ENCODE measurements around the gene PPP1R3F.
A peak's percentile ranks its signal among the peaks of the same experiment; 100 is the strongest.

The PPP1R3F gene

DNA sequence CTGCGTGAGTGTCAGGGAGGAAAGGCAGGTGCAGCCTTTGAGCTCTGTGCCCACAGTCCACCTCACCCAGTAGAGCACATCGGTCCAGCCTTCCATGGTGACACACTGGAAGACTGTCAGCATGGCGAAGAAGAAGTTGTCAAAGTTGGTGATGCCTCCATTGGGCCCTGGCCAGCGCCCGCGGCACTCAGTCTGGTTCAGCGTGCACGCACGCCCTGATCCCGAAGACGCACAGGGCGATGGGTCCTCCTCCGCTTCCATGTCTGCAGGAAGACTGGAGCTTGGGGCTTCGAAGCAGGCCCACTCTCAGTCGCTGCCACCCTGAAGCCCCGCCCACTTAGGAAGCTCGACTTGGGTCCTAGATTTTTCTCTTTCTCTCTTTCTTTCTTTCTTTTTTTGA lies 41.4 kb upstream of the PPP1R3F start:
- H3K4me3 ChIP-seq (replicated peaks in 1 of 2; ENCODE audit: low read depth in 2 of 2, low read length in 2 of 2): no peak overlapping the region
- no peak for DNase-seq (ENCODE audit: low read depth in 2 of 2)
- TF ChIP-seq, protein P1, sequence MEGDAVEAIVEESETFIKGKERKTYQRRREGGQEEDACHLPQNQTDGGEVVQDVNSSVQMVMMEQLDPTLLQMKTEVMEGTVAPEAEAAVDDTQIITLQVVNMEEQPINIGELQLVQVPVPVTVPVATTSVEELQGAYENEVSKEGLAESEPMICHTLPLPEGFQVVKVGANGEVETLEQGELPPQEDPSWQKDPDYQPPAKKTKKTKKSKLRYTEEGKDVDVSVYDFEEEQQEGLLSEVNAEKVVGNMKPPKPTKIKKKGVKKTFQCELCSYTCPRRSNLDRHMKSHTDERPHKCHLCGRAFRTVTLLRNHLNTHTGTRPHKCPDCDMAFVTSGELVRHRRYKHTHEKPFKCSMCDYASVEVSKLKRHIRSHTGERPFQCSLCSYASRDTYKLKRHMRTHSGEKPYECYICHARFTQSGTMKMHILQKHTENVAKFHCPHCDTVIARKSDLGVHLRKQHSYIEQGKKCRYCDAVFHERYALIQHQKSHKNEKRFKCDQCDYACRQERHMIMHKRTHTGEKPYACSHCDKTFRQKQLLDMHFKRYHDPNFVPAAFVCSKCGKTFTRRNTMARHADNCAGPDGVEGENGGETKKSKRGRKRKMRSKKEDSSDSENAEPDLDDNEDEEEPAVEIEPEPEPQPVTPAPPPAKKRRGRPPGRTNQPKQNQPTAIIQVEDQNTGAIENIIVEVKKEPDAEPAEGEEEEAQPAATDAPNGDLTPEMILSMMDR (IDR thresholded peaks at IDR 0.05; ENCODE audit: low read depth, low read length): no peak

DNA sequence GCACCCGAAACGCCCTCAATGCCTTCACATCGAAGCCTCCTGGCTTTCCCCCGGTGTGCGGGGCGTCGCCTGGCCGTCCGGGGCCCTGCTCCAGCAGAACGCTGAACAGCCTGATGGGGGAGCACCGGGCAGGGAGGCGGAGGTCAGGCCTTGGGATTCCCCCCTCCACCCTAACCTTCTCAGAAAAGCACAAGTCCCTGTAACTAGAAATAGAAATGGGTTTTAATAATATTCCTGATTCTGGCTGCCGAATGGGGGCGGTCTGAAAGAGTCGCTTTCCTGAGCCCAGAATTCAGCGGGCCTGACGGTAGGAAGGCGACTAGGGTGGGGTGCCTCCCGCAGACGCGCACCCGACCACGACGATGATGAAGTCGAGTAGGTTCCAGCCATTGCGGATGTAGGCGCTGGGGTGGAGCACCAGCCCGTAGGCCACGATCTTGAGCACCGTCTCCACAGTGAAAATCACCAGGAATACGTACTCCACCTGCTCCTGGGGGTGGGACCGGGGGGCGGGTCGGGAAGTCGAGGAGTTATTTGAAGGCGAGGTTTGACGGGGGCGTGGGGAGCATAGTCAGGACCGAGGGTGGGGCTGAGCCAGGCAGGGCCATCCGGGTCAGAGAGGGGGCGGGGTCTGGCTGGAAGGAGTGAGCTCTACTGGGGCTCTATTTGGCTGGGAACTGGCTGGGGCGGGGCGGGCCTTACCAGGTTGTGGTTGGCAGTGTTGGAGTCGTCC lies 38.9 kb upstream of the PPP1R3F start:
- H3K4me3 ChIP-seq (replicated peaks in 1 of 2; ENCODE audit: low read depth in 2 of 2, low read length in 2 of 2): peak overlapping the region in 1 of 2 donors; percentile 4
- TF ChIP-seq, protein P1 (IDR thresholded peaks at IDR 0.05; ENCODE audit: low read depth, low read length): peak; percentile 13
- no peak for DNase-seq (ENCODE audit: low read depth in 2 of 2)

DNA sequence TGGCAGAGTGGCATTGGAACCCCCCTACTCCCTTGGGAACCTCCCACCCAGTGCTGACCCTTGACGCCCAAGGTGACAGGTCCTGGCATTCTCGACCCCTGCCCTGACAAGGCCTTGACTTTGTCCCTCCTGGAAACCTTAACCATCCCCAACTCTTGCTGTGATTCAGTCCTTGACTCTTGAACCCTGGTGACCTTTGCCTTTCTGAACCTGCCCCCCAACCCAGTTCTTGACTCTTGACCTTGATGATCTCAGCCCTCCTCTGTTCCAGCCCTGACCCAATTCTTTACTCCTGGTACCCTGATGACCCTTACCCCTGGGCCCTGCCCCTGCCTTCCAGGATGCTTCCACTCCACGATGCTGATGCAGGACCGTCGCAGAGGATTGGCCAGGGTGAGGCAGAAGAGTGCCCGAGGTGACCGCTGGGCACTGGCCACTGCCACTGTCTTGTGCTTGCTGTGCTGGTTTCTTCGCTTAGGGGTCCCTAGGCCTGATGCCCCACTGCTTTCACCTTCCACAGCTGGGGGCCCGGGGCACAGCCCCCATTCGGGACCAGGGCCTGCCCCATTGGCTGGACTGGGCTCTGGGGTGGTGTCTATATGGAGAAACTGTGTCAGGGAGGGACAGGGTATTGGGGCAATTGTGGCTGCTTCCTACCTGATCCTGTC lies 38.1 kb upstream of the PPP1R3F start:
- DNase-seq (ENCODE audit: low read depth in 2 of 2): no peak
- H3K4me3 ChIP-seq (replicated peaks in 1 of 2; ENCODE audit: low read depth in 2 of 2, low read length in 2 of 2): no peak overlapping the region
- TF ChIP-seq, protein P1 (IDR thresholded peaks at IDR 0.05; ENCODE audit: low read depth, low read length): no peak

DNA sequence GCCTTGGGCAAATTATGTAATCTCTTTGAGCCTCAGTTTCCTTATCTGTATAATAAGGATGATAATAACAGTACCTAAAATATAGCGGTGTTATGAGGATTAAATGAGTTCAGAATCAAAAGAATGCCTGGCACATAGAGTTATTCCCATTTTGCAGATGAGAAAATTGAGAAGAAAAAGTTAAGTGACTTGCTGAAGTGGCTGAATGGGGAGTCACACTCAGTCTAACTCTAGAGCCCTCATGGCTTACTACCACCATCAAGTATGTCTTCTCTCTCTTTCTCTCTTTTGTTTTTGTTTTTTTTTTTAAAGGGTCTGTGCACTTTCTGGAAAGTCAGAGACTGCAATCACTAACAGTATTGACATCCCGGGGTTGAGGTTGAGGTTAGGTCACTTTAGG lies 37.1 kb upstream of the PPP1R3F start:
- DNase-seq (ENCODE audit: low read depth in 2 of 2): no peak
- TF ChIP-seq, protein P1 (IDR thresholded peaks at IDR 0.05; ENCODE audit: low read depth, low read length): no peak
- no peak overlapping the region for H3K4me3 ChIP-seq (replicated peaks in 1 of 2; ENCODE audit: low read depth in 2 of 2, low read length in 2 of 2)

DNA sequence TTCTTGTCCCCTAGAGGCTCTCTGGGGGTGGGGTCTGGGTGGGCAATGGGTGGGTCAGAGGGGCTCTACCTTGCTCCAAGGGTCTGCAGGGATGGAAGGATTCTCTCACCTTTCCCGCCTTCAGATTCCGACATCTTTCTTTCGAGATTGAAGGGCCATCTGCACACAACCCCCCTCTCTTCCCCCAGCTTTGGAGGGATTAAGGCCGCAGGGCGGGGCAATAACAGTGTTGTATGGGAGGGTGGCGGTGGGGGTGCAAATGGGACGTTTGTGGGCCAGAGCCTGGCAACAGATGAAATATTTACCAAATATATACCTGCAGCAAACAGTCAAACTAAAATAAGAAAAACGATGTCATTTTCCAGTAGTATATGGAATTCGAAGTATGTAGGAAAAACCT lies 36.4 kb upstream of the PPP1R3F start, which contains the start of gene CACNA1F:
Gene CACNA1F (minus strand): TSS at position 165 of the 400 bp plus-strand sequence. CDS start 31 bp downstream, at position 134.
- TF ChIP-seq, protein P1 (IDR thresholded peaks at IDR 0.05; ENCODE audit: low read depth, low read length): no peak
- no peak for DNase-seq (ENCODE audit: low read depth in 2 of 2)
- H3K4me3 ChIP-seq (replicated peaks in 1 of 2; ENCODE audit: low read depth in 2 of 2, low read length in 2 of 2): no peak within 1 kb of the TSS

DNA sequence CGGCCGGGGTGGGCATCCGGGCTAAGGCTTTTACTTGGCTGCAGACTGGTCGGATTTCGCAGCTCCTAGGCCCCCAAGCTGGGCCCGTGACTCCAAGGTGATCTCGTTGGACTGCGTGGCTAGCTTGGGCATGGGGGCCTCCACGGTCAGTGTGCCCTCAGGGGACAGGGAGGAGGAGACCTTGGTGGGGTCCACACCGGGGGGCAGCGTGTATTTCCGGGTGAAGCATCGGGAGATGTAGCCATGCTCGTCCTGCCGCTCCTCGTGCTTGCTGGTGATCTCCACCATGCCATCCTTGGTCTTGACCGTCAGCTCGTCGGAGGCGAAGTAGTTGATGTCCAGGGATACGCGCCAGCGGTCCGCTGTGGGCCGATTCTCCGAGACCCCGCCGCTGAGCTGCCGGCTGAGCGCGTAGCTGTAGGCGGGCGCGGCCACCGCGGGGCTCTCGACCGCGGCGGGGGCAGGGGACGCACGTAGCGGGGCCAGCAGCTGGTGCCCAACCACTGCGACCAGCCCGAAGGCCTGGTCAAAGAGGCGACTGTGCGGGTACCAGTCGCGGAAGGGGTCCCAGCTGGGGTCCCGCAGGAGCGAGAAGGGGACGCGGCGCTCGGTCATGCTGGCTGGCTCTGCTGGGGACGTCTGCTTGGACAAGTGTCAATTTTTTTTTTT lies 35.6 kb upstream of the PPP1R3F start:
- TF ChIP-seq, protein P1 (IDR thresholded peaks at IDR 0.05; ENCODE audit: low read depth, low read length): no peak
- no peak overlapping the region for H3K4me3 ChIP-seq (replicated peaks in 1 of 2; ENCODE audit: low read depth in 2 of 2, low read length in 2 of 2)
- DNase-seq (ENCODE audit: low read depth in 2 of 2): no peak

Measured in cardiac fibroblast (primary cell).